Measurements from ENCODE around the gene RPS4Y1. TPM values are rescaled to one million over a fixed set of nuclear protein-coding genes. Genes with fewer than 3 reads are reported as not detected.
"Not testable (repeated sequence)": the region's sequence is repeated elsewhere in the genome, so short reads cannot be mapped to it uniquely, and the experiment has no call there.

The RPS4Y1 gene
- total RNA-seq = not detected in 2 replicates

DNA sequence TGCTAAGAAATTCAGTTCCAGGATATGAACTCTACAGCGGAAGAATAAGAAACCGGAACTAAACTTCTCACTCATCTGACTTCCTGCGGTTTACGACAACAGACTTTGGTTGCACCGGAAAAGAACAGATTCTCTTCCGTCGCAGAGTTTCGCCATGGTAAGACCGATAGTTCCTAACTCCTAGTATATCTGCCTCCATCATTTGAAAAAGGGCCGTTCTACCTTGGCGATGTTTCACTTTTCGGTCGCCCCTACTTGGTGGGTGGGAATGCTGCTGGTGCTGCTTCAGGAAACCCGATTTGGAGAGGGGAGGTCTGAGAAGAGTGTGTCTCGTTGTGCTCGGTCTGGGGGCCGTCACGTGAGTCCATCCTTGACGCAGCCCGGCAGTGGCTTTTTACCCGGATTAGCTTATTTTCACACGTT is at the start of gene RPS4Y1:
Gene RPS4Y1 (plus strand): TSS at position 132 of the 423 bp plus-strand sequence. CDS start 23 bp downstream, at position 155.
- no peak for DNase-seq (ENCODE audit: extremely low read depth, low read depth, low spot score)

DNA sequence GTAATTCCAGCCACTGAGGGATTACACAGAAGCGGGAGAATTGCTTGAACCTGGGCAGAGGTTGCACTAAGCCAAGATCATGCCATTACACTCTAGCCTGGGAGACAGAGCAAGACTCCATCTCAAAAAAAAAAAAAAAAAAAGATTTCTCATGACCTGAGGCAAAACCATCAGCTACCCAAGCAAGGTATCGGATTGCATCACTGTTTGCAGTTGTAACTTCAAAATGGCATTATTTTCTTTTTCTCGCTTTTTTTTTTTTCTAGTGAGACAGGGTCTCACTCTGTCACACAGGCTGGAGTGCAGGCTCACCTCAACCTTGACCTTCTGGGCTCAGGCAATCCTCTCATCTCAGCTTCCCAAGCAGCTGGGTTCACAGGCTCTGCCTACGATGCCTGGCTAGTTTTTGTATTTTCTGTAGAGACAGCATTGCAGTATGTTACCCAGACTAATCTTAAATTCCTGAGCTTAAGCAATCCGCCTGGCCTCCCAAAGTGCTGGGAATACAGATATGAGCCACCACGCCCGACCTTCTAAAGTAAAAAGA is 44.4 kb upstream of the RPS4Y1 start:
- DNase-seq (ENCODE audit: extremely low read depth, low read depth, low spot score) = no peak

DNA sequence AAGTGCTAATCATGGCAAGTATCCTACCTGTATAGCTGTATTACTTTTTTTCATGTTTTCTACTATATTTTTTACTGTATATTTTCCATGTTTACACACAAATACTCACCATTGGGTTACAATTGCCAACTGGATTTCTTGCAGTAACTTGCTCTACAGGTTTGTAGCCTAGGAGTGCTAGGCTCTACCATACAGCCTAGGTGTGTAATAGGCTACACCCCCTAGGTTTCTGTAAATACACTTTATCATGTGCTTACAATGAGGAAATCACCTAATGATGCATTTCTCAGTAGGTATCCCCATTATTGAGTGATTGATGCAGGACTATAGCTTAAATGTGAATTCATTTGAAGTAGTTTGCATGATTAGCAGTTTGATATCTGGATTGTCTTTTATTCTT is 43.4 kb upstream of the RPS4Y1 start:
- DNase-seq (ENCODE audit: extremely low read depth, low read depth, low spot score) = no peak

DNA sequence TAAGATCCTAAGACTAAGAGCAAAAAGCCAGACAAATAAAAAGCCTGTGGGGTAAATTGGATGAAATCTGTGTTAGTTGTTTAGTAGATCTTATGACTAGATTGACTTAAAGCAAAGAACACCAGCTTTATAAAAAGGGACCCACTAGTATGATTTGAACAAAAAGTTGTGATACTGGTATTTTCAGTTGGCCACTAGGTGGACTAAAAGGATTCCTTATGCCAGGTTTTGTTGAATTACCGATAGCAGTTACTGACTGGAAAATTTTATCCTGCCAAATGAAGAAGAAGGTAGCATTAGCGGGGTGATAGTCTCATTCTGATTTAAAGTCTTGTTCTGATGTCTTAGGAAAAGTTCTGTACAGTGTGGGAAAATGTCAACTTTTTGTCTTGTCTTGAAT is 41.2 kb upstream of the RPS4Y1 start:
- no peak for DNase-seq (ENCODE audit: extremely low read depth, low read depth, low spot score)

DNA sequence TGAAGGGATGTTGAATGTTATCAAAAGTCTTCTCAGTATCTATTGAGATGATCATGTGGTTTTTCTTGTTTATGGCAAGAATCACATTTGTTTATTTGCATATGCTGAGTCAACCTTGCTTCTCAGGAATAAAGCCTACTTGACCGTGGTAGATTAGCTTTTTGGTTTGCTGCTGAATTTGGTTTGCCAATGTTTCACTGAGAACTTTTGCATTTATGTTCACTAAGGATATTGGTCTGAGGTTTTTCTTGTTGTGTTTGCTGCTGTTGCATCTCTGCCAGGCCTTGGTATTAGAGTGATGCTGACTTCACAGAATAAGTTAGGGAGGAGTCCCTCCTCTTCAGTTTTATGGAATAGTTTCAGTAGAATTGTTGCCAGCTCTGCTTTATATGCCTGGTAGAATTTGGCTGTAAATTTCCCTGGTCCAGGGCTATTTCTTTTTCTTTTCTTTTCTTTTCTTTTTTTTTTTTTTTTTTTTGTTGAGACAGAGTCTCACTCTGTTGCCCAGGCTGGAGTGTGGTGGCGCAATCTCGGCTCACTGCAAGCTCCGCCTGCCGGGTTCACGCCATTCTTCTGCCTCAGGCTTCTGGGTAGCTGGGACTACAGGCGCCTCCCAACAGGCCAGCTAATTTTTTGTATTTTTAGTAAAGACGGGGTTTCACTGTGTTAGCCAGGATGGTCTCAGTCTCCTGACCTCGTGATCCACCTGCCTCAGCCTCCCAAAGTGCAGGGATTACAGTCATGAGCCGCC is 24.1 kb upstream of the RPS4Y1 start:
- DNase-seq (ENCODE audit: extremely low read depth, low read depth, low spot score) = not testable (repeated sequence)

DNA sequence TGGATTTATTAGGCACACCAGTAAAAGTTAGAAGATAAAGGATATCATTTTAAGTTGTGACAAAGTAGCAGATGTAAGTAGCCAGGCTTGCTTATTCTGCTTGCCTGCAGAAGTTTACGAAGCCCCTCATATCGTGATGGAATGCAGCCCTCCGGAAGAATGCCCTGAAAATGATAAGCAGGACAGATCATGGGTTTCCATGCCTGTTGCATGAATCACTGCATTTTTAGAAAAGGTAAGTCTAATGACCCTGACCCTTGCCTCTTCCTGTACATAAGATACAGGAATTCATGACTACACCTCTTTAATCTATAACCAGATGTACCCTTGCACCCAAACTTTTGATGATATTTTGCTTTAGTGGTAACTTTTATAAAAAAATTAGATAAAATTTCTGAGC is 16.9 kb upstream of the RPS4Y1 start:
- DNase-seq (ENCODE audit: extremely low read depth, low read depth, low spot score) = no peak

DNA sequence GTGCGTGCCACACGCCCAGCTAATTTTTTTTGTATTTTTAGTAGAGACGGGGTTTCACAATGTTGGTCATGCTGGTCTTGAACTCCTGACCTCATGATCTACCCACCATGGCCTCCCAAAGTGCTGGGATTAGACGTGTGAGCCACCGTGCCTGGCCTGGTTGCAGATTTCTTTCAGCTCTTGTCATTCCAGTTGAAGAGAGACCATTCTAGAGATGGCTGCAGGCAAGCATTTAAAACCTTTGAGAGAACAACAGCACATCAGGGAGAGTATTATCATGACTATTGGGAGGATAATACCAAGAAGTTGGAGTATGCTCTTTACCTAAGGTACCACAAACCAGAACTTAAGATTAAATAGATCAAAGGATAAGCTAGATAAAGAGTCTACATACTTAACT is 12.9 kb upstream of the RPS4Y1 start:
- no peak for DNase-seq (ENCODE audit: extremely low read depth, low read depth, low spot score)

DNA sequence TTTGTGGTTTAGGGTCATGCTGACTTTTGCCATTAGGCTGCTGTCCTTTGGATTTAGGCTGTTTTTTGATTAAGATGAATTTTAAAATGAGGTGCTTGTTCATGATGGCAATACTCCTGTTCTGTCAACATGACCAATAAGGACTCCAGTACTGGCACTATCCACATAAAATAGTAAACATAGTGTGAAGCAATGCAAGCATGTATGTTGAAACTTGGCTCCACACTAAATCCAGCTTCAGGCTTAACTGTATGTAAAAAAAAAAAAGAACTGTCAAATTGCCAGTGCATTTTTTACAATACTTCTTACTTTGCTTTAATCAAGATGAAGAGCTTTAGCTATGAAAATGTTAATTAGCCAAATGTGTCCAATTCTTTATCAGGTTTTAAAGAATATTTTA is 6.2 kb upstream of the RPS4Y1 start:
- no peak for DNase-seq (ENCODE audit: extremely low read depth, low read depth, low spot score)

DNA sequence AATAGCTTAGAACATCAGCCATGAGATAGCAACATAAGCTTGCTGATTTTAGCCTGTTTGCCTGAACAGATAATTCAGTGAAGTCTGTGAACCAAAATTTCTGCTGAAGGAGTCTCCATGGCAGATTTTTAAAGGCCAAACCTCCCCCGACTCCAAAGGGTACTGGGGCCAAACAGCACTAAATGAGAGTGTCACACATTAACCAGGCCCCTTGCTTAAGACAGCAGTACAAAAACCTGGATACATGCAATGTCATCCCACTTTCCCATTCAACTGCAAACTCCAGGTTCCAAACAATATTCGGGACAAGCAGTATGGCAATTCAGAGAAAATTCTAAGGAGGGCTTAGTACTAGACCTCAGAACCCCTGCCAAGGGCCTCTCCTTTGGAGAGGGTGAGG is 4.3 kb upstream of the RPS4Y1 start:
- DNase-seq (ENCODE audit: extremely low read depth, low read depth, low spot score) = no peak

DNA sequence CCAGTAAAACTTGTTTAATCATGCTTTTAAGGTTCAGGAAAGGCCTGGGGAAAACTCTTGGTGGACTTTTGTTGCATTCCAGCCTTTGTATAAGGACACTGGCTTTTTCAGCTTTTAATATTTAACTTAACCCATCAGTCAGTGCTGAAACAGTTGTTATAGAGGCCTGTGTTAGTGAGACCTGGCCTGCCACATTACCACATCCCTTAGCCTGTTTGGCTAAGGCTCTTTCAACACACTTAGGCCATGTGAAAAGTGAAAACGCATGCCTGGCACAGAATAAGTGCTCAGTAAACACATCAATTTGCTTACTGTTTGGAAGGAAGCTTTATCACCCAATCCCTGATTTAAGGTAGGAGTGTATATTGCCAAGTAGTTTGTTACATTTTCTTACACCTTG is 3.5 kb upstream of the RPS4Y1 start:
- no peak for DNase-seq (ENCODE audit: extremely low read depth, low read depth, low spot score)

DNA sequence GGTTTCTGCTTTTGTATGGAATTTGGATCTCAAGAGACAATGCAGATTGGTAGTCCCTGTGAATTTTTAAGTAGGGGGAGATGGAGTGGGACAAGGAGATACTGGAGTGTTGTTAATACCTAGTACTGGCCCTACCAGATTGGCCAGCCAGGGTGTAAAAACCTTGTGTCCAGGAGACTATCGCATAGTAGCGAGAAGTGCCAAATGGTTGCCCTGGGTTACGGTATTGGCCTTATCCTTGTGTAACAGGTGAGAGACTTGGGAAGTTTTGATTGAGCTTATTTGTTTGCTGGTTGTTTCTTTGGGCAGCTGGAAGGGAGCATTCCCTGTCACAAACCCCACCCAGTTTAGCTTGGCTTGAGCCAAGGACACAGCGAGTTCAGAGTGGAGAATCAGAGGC is 5.4 kb downstream of the RPS4Y1 start:
- no peak for DNase-seq (ENCODE audit: extremely low read depth, low read depth, low spot score)

DNA sequence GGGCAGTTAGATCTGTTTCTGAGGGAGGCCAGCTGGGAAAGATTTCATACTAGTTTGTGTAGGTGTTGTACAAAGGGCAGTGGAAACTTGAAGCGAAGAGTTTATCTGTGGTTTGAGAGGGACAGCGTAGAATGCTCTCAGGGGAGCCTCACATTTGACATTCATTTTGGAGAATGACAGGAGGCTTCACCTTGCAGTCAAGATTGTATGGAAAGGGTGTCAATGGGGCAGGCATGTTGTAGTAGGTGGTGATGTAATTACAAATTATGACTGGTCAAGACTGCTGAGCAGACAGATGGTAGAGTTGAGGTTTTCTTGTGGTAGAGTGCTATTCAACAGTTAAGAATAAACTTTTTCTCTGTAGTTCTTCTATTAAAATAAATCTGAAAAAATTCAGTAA is 7.0 kb downstream of the RPS4Y1 start:
- DNase-seq (ENCODE audit: extremely low read depth, low read depth, low spot score) = no peak

DNA sequence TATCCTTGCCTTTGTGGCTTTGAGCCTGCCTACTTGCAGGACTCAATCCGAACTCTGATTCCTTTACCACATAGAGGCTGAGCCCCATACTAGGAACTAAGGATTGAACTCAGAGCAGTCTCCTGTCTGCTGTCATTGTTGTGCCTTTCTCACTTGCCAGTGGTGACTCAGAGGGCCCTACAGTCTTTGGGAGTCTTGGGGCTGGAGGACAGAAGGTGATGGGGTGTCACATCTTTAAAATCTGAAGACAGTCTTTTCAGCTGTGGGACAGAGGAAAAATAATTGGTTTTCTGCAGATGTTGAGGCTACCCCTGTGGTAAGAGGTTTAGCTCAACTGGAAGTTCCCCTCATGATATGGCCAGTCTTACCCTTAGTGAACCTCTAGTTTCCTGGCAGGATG is 8.0 kb downstream of the RPS4Y1 start:
- DNase-seq (ENCODE audit: extremely low read depth, low read depth, low spot score) = no peak

DNA sequence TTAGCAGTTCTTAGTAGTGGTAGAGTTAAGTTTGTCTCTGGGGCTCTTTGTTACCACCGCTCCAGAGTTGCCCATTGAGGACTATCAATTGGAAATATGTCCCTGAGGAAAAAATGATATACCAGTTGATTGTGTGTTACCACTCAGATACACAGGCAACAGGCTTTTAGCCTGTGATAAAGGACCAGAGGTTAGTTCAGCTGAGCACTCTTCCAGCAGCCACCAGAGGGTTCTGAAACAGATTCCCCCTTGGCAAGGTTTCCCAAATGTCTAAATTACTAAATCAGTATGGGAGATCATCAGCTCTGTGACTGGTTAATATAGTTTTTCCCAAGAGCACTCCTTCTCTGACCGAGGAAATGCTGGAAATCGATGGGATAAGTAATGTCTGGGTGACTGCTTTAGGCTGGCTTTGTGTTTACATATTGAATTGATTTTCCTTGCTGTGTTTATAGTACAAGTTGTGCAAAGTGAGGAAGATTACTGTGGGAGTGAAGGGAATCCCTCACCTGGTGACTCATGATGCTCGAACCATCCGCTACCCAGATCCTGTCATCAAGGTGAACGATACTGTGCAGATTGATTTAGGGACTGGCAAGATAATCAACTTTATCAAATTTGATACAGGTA is 12.9 kb downstream of the RPS4Y1 start:
- DNase-seq (ENCODE audit: extremely low read depth, low read depth, low spot score) = no peak

DNA sequence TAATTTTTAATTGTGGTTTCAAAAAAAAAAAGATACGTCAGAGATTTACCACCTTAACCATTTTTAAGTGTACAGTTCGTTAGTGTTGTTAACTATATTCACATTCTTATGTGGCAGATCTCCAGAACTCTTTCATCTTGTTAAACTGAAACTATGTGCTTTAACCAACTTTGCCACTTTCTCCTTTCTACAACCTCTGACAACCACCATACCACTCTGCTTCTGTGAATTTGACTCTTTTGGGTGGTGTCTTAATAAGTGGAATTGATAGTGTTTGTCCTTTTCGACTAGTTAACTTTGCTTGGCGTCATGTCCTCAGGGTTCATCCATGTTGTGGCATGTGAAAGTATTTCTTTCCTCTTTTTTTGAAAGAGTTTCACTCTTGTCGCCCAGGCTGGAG is 15.7 kb downstream of the RPS4Y1 start:
- no peak for DNase-seq (ENCODE audit: extremely low read depth, low read depth, low spot score)

DNA sequence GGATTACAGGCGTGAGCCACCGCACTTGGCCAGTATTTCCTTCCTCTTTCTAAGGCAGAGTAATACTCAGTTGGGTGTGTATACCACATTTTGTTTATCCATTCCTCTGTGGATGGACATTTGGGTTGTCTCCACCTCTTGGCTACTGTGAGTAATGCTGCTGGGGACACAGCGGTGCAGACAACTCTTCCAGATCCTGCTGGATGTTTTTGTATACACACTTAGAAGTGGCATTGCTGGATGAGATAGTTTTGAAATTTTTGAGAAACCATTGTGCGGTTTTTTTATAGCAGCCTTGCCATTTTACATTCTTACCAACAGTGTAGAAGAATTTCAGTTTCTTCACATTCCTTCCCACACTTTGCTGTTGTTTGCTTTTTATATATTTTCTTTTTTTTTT is 16.3 kb downstream of the RPS4Y1 start:
- no peak for DNase-seq (ENCODE audit: extremely low read depth, low read depth, low spot score)

DNA sequence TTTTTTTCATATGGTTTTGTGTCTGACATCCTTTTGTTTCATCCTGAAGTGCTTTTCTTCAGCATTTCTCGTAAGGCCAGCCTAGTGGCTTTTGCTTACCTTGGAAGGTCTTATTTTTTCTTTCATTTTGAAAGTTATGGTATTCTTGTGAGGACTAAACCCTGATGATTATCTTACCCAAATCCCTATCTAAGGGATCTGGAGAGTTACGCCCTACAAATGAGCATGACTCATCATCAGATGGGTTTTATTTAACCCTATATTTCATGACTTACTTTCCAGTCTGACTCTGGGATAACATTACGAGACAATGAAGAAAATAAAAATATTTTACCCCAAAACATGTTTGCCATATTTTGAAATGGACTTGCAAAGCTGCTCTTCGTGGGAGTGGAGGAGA is 18.4 kb downstream of the RPS4Y1 start:
- DNase-seq (ENCODE audit: extremely low read depth, low read depth, low spot score) = no peak

DNA sequence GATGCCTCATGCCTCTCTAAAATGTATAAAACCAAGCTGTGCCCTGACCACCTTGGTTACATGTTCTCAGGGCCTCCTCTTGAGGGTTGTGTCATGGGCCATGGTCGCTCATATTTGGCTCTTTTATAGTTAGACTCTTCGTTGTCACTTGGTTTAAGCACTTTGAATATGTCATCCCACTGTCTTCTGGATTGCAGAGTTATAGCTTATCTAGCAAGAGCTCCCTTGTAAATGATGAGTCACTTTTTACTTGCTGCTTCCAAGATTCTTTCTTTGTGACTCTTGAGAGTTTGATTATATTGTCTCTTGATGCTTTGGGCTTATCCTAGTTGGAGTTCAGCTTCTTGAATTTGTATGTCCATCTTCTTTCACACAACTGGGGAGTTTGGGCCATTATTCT is 19.1 kb downstream of the RPS4Y1 start:
- DNase-seq (ENCODE audit: extremely low read depth, low read depth, low spot score) = no peak

DNA sequence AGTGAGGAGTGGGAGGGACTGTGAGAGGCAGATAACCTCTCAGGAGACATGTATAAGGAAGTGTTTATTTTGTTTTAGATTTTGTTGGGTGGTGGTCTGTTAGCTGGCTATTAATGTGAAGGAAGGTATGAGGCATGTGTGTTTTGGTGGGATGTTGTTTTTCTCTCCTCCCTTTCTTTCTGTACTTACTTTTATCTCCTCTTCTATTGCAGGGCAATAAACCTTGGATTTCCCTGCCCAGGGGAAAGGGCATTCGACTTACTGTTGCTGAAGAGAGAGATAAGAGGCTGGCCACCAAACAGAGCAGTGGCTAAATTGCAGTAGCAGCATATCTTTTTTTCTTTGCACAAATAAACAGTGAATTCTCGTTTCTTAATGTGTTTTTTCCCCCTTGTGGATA is 25.2 kb downstream of the RPS4Y1 start:
- DNase-seq (ENCODE audit: extremely low read depth, low read depth, low spot score) = no peak

DNA sequence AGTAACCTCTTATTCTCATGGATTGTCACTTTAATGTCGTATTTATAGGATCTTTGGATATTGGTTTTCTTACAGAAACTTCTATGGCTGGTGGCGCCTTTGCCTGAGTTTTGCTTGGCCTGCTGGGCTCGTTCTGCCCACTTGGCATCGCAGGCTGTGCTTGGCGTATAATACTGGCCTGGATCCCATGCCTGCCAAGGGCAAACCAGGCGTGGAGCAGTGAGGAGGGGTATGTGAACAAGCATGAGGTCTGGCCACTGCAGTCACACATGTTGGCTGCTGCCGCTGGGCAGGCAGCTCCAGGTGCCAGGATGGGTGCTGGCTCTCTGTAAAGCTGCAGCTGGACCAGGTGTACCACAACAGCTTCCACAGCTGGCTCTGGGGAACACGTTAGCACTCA is 26.1 kb downstream of the RPS4Y1 start:
- no peak for DNase-seq (ENCODE audit: extremely low read depth, low read depth, low spot score)

DNA sequence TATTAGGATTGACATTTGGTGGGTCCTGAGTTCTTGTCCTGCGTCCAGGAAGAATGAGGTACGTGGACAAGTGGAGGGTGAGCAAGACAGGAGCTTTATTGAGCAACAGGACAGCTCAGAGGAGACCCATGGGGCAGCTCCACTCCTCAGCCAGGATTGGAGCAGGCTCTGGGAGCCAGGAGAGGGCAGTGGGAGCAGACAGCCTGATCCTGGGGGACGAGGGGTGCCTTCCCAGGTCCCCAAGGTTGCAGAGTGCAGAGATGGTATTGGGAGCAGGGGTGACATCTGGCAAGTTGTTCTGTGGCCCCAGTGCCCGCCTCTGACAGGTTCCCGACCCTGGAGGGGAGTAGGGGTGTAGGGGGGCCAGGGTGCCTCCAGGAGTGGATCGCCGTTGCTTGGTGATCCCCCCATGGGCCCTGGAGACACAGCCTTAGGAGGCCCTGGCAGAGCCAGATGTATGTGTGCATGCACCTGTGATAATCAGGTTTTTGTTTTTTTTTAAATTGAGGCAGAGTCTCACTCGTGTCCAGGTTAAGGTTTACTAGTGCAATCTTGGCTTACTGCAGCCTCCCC is 26.7 kb downstream of the RPS4Y1 start:
- DNase-seq (ENCODE audit: extremely low read depth, low read depth, low spot score) = no peak

DNA sequence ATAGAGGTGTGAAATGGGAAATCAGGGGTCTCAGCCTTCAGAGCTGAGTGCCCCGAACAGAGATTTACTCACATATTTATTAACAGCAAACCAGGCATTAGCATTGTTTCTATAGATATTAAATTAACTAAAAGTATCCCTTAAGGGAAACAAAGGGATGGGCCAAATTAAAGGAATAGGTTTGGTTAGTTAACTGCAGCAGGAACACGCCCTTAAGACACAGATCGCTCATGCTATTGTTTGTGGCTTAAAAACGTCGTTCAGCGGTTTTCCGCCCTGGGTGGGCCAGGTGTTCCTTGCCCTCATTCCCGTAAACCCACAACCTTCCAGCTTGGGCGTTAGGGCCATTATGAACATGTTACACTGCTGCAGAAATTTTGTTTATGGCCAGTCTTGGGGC is 30.8 kb downstream of the RPS4Y1 start:
- not testable (repeated sequence) for DNase-seq (ENCODE audit: extremely low read depth, low read depth, low spot score)
